Stimulated activated CD8-positive, alpha-beta memory T cell treated with anti-CD3 and anti-CD28 coated beads, Interleukin-7, amount 100 ng/mL, for 24 hours (primary cell): ENCODE measurements around the gene PPM1N.

Source experiments
- DNase-seq: peaks from one replicate; pipeline ENCODE4 v3.0.0-alpha.2; 2020; ENCODE audit warnings: low read depth

The PPM1N gene

GRCh38 chr19:45529420-45529785, 31.2 kb downstream of the PPM1N start:
- no peak for DNase-seq

DNA sequence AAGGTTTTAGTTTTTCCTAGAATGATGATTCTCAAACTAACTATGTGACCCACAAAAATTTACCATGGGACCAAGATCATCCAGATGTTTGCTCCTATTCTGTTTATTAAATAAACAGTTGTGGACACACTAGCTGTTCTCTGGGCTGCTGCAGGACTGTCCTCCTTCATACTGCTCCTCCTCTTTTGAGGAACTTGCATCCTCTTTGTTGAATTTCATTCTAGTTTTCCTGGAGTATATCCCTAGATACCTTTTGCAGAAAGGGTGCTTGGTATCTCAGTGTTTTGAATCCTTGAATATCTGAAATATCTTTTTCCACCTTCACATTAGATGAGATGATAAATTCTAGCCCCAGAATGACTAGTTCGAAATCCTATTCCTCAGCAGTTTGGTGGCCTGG, 33.1 kb downstream of the PPM1N start:
- no peak for DNase-seq

GRCh38 chr19:45539459-45539858, 41.2 kb downstream of the PPM1N start:
- DNase-seq, result no peak

- no peak for DNase-seq
Measured at GRCh38 chr19:45542234-45542668, 44.0 kb downstream of the PPM1N start.

- DNase-seq, result no peak
Measured at GRCh38 chr19:45547211-45547770, 49.0 kb downstream of the PPM1N start.

- no peak for DNase-seq
Measured at GRCh38 chr19:45547965-45548609, 49.8 kb downstream of the PPM1N start.
